HG03280 (cell line): ENCODE data around the gene TLR4.

Experiments used
- ATAC-seq: cut with Tn5 transposase; IDR thresholded peaks from one replicate; pipeline ENCODE4 v1.9.1; 2021; ENCODE audit warnings: mild to moderate bottlenecking, moderate library complexity; ENCODE audit not compliant: unreplicated experiment

TLR4 gene

GRCh38 chr9:117742131-117742530 is 37.9 kb downstream of the TLR4 start:
- ATAC-seq, result no peak

- no peak for ATAC-seq
Observed at GRCh38 chr9:117744369-117744768, 40.2 kb downstream of the TLR4 start.

GRCh38 chr9:117744856-117745389 is 40.7 kb downstream of the TLR4 start:
- no peak for ATAC-seq

GRCh38 chr9:117745598-117745997 is 41.4 kb downstream of the TLR4 start:
- no peak for ATAC-seq

GRCh38 chr9:117746263-117746662 is 42.1 kb downstream of the TLR4 start:
- no peak for ATAC-seq

- ATAC-seq, result no peak
Observed at GRCh38 chr9:117747386-117747970, 43.3 kb downstream of the TLR4 start.

GRCh38 chr9:117750401-117750800 is 46.2 kb downstream of the TLR4 start:
- ATAC-seq, result no peak

- ATAC-seq, result no peak
Observed at GRCh38 chr9:117752894-117753293, 48.7 kb downstream of the TLR4 start.

GRCh38 chr9:117757561-117758190 is 53.5 kb downstream of the TLR4 start:
- no peak for ATAC-seq

- ATAC-seq, result no peak
Observed at GRCh38 chr9:117763314-117763713, 59.1 kb downstream of the TLR4 start.

GRCh38 chr9:117768750-117769395 is 64.7 kb downstream of the TLR4 start:
- ATAC-seq, result no peak

GRCh38 chr9:117771136-117771535 is 66.9 kb downstream of the TLR4 start:
- ATAC-seq, result no peak

- ATAC-seq, result no peak
Observed at GRCh38 chr9:117772960-117773359, 68.8 kb downstream of the TLR4 start.
